ENCODE data around the gene ING4.

ING4 gene

GRCh38 chr12:6631549-6631961 lies 31.4 kb downstream of the ING4 start:
- H3K27ac Mint-ChIP-seq, result peak overlapping the region; percentile 92 to 97 (median 97)
- no peak overlapping the region for H3K4me3 Mint-ChIP-seq
- H3K36me3 Mint-ChIP-seq (ENCODE audit: low read depth), result no peaks in the 10 kb centered on the region
- no peaks in the 10 kb centered on the region for H3K9me3 Mint-ChIP-seq
- TF ChIP-seq, protein P1, sequence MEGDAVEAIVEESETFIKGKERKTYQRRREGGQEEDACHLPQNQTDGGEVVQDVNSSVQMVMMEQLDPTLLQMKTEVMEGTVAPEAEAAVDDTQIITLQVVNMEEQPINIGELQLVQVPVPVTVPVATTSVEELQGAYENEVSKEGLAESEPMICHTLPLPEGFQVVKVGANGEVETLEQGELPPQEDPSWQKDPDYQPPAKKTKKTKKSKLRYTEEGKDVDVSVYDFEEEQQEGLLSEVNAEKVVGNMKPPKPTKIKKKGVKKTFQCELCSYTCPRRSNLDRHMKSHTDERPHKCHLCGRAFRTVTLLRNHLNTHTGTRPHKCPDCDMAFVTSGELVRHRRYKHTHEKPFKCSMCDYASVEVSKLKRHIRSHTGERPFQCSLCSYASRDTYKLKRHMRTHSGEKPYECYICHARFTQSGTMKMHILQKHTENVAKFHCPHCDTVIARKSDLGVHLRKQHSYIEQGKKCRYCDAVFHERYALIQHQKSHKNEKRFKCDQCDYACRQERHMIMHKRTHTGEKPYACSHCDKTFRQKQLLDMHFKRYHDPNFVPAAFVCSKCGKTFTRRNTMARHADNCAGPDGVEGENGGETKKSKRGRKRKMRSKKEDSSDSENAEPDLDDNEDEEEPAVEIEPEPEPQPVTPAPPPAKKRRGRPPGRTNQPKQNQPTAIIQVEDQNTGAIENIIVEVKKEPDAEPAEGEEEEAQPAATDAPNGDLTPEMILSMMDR (IDR thresholded peaks at IDR 0.05; ENCODE audit: unreplicated experiment in 3 of 3), result no peak
- peaks cover 34% of the 10 kb centered on the region for H3K4me1 Mint-ChIP-seq
- H3K27me3 Mint-ChIP-seq (ENCODE audit: low read depth), result peaks cover 3% of the 10 kb centered on the region

DNA sequence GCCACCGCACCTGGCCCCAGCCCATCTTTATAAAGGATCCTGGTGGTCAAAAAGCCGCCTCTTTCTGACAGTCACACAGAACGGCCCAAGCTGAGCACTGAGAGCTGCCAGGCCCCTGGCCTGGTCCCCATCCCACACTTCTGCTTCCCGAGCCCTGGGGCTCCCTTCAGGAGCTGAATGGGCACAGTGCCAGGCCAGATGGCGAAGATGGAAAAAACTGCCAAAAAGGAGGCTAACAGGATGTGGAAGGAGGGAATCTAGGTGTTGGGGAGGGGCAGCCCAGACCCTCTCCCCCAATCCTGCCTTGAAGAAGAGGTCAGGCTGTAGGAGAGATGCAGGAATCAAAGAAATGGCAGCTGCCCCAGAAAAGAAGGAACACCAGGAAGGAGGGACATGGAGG lies 32.2 kb downstream of the ING4 start:
- TF ChIP-seq, protein P1 (IDR thresholded peaks at IDR 0.05; ENCODE audit: unreplicated experiment in 3 of 3), result no peak
- Mint-ChIP-seq H3K4me3 (no peak overlapping the region), H3K4me1 (peaks cover 32% of the 10 kb centered on the region), H3K27ac (peak overlapping the region; percentile 92 to 97 (median 97)), H3K9me3 (no peaks in the 10 kb centered on the region), H3K27me3 (ENCODE audit: low read depth) (no peaks in the 10 kb centered on the region), H3K36me3 (ENCODE audit: low read depth) (no peaks in the 10 kb centered on the region)

GRCh38 chr12:6627616-6628015 lies 35.3 kb downstream of the ING4 start:
- Mint-ChIP-seq H3K27me3 (ENCODE audit: low read depth) (no peaks in the 10 kb centered on the region), H3K9me3 (no peaks in the 10 kb centered on the region)
- TF ChIP-seq, protein P1 (IDR thresholded peaks at IDR 0.05; ENCODE audit: unreplicated experiment in 3 of 3), result no peak

GRCh38 chr12:6626654-6627283 lies 36.1 kb downstream of the ING4 start:
- TF ChIP-seq, protein P1 (IDR thresholded peaks at IDR 0.05; ENCODE audit: unreplicated experiment in 3 of 3), result no peak
- Mint-ChIP-seq H3K27ac (peak overlapping the region; percentile 43 to 76 (median 63)), H3K9me3 (no peaks in the 10 kb centered on the region), H3K4me1 (peaks cover 18% of the 10 kb centered on the region), H3K4me3 (no peak overlapping the region), H3K27me3 (ENCODE audit: low read depth) (no peaks in the 10 kb centered on the region), H3K36me3 (ENCODE audit: low read depth) (no peaks in the 10 kb centered on the region)

More at GRCh38 chr12:6627616-6628015, 35.3 kb downstream of the ING4 start:
- Mint-ChIP-seq H3K36me3 (ENCODE audit: low read depth) (no peaks in the 10 kb centered on the region), H3K4me3 (no peak overlapping the region), H3K4me1 (peaks cover 26% of the 10 kb centered on the region), H3K27ac (peak overlapping the region in 1 of 3 experiments; percentile 40)

GRCh38 chr12:6620885-6621274 lies 42.0 kb downstream of the ING4 start:
- Mint-ChIP-seq H3K4me1 (peaks cover 5% of the 10 kb centered on the region), H3K27ac (peak overlapping the region in 1 of 3 experiments; percentile 28), H3K4me3 (no peak overlapping the region), H3K36me3 (ENCODE audit: low read depth) (no peaks in the 10 kb centered on the region), H3K9me3 (no peaks in the 10 kb centered on the region), H3K27me3 (ENCODE audit: low read depth) (no peaks in the 10 kb centered on the region)
- TF ChIP-seq, protein P1 (IDR thresholded peaks at IDR 0.05; ENCODE audit: unreplicated experiment in 3 of 3), result no peak

All from nephron (organoid).